Activated T-helper 1 cell treated with anti-CD3 and anti-CD28 coated beads, Interleukin-2, amount 50 U/mL, for 16 hours (primary cell): ENCODE data around the gene CEP41.
"Not testable (repeated sequence)": the region's sequence is repeated elsewhere in the genome, so short reads cannot be mapped to it uniquely, and the experiment has no call there.

Source experiments
- DNase-seq, 2 donors: peaks; one replicate each; pipeline ENCODE4 v3.0.0-alpha.2; 2020; ENCODE audit warnings: low read depth in 1 of 2, low spot score in 1 of 2

Gene CEP41

GRCh38 chr7:130461272-130461671 lies 20.5 kb upstream of the CEP41 start:
- DNase-seq: no peak

- DNase-seq: no peak
Measured at GRCh38 chr7:130458257-130458656, 17.4 kb upstream of the CEP41 start.

DNA sequence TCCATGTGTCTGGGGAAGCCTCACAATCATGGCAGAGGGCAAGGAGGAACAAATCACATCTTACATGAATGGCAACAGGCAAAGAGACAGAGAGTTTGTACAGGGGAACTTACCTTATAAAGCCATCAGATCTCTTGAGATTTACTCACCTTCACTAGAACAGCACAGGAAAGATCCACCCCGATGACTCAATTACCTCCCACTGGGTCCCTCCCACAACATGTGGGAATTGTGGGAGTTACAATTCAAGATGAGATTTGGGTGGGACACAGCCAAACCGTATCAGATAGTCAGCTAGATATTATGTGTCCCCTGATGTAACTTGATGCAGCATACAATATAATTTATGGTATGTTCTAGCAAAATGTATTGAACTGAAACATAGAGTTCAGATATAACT lies 14.1 kb upstream of the CEP41 start:
- DNase-seq: no peak

GRCh38 chr7:130452951-130453350 lies 12.1 kb upstream of the CEP41 start:
- DNase-seq: no peak

DNA sequence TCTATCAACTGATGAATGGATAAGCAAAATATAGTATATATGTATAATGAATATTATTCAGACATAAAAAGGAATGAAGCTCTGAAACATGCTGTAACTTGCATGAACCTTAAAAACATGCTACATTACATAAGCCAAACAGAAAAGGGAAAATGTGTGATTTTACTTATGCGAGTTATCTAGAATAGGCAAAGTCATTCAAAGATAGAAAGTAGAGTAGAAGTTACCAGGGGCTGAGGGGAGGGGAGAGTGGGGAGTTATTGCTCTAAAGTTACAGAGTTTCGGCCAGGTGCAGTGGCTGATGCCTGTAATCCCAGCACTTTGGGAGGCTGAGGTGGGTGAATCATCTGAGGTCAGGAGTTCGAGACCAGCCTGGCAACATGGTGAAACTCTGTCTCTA lies 10.5 kb upstream of the CEP41 start:
- DNase-seq: not testable (repeated sequence)

DNA sequence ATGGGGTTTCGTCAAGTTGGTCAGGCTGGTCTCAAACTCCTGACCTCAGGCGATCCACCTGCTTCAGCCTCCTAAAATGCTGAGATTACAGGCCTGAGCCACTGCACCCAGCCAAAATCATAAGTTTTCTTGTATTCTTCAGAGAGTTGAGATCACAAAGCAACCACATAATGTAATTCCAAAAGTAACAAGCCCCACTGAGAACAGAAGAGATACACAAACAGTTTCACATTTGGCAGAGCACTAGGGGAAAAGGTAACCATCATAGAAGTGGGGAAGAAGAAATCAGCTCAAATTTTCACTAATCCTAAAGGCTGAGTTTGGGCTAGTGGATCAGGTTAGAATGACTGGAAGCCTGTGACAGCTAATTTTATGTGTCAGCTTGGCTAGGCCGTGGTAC lies 5.4 kb upstream of the CEP41 start:
- no peak for DNase-seq

DNA sequence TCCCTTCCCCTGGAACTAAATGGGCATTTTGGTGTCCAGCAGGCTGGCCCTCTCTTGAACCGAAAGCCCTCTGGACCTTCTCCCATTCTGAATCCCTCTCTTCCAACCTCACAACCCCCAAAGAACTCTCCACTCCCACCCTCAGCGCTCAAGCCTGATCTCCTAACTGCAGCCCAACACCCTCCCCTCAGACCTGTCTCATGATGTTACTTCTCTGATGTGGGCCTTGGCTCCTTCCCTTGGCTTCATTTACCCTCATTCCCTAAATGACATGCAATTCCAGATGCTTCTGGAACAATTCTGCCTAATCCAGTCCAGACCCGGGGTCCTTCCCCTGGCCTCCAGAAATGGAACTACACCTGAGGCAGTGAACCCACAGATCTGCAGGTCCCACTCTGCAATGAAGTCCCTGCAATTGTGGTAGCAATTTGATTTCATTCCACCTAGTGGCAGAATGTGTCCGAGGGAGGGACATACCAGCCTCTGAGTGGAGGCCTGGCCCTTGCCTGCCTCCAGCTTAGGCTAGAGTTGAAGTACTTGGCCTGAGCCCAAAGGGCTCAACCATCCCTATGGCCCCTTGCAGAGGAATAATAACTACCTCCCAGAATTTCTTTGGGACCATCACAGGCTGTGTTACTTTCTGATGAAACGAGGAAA lies 4.1 kb upstream of the CEP41 start:
- DNase-seq: no peak

DNA sequence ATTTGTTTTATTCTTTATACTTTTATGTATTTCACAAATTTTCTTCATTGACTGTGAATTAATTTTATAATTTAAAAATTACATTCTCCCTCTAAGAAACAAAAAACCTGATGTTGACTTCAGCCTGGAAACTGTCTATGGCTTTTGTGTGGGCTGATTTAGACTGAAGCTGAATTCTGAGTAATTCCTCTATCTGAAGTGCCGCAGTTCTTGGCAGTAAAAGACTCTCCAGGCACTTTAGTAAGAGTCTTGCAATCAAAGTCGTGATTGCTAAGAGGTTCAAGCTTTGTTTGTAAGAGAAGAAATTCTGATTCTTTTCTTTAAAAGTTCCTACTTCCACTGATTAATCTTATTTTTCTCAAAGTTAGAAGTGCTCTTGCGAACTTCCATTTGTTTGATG lies 3.4 kb upstream of the CEP41 start:
- DNase-seq: no peak

GRCh38 chr7:130442601-130443000 lies 1.8 kb upstream of the CEP41 start:
- no peak for DNase-seq

DNA sequence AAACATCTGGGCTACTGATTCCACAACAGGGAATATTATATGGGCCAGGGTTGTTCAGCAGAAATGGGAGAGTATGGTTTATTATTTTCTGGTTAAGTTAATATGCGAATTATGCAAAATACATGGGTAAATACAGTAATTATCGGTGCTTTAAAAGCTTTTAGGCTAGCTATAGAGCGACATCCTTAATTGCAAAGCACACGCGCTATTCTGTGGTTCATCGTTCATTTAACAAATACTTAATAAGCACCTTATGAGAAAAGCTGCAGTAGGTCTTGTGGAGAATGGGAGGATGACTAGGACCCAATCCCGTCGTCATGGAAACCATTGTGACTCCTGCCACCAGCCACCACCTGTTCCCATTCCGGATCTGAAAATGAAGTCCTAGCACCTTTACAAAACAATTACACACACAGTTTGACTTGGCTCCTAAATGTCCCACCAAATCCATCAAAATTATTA lies 623 bp upstream of the CEP41 start:
- no peak for DNase-seq

GRCh38 chr7:130436253-130436652 lies 4.6 kb downstream of the CEP41 start:
- DNase-seq: no peak

DNA sequence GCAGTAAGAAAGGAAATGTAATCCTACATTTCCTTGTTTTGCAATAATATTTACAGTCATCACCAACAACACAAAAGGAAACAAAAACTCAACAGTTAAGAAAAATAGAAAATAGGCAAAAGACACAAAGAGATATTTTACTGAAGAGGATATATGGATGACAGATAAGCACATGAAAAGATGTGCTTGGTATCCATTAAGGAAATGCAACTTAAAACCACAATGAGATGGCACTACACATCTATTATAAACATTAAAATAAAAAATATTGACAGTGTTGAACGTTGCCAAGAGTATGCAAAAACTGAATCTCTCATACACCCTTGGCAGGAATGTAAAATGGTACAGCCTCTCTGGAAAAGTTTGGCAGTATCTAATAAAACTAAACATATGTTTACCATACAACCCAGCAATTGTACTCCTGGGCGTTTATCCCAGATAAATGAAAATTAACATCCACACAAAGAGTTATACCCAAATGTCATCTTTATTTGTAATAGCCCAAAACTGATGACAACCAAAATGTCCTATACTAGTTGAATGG lies 5.4 kb downstream of the CEP41 start:
- no peak for DNase-seq

- no peak for DNase-seq
Measured at GRCh38 chr7:130433301-130433700, 7.5 kb downstream of the CEP41 start.

- DNase-seq: no peak
Measured at GRCh38 chr7:130432886-130433285, 7.9 kb downstream of the CEP41 start.

GRCh38 chr7:130430841-130431666 lies 9.8 kb downstream of the CEP41 start:
- no peak for DNase-seq

DNA sequence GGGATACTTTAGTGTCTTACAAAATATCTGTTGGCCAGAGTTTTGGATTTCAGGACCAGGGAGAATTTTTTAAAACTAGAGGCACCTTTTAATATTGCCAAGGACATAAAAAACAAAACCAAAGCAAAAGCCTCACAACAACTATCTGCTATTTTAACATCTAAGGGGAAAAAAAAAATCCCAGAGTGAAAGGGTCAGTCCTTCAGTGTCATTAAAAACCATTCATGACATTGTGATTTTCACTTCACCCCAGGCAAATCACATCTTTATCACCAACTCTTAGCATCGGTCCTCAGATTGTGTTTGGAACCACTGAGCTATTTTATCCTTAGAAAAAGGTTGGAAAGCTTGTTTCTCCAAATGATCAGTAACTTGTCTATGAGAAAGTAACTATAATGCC lies 10.7 kb downstream of the CEP41 start:
- DNase-seq: no peak

GRCh38 chr7:130429019-130429418 lies 11.8 kb downstream of the CEP41 start:
- no peak for DNase-seq

DNA sequence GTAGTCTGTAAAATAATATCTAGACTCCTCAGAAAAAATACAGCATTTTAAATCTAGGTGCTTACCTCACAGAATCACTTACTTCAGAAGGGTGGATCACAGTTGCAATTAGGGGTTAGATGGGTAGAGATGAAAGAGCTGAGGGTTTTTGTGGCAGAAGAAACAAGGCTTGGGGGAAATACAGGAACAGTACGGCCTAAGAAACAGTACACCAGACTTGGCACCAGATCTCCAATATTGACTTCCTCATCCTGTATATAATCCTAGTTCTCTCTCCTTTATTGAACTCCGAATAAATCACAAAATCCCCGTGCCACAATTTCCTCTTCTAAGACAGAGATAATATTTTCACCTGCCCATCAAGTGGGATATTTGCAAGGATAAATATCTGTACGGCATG lies 14.3 kb downstream of the CEP41 start:
- no peak for DNase-seq

- DNase-seq: no peak
Measured at GRCh38 chr7:130425796-130426195, 15.0 kb downstream of the CEP41 start.

GRCh38 chr7:130423501-130424037 lies 17.2 kb downstream of the CEP41 start:
- DNase-seq: no peak

- DNase-seq: no peak
Measured at GRCh38 chr7:130421684-130422083, 19.1 kb downstream of the CEP41 start.

- DNase-seq: no peak
Measured at GRCh38 chr7:130420943-130421578, 19.8 kb downstream of the CEP41 start.
